ENCODE results near the gene LTV1. TPM values are rescaled to one million over a fixed set of nuclear protein-coding genes. Genes with fewer than 3 reads are reported as not detected.

Gene LTV1
- total RNA-seq, 1 experiment from 2014 or later, result 38.1 TPM

- POLR2A ChIA-PET, result no interaction called here
- CTCF ChIA-PET, result no interaction called here
- H3K4me3 ChIP-seq (ENCODE audit: low read depth, low read length), result no peak overlapping the region
- peaks cover 6% of the 10 kb centered on the region for H3K4me1 Mint-ChIP-seq (ENCODE audit: low read depth, unreplicated experiment)
- H3K9me3 Mint-ChIP-seq (ENCODE audit: unreplicated experiment), result peaks cover 28% of the 10 kb centered on the region
- H3K4me1 ChIP-seq, result no peaks in the 10 kb centered on the region
- H3K27ac Mint-ChIP-seq (ENCODE audit: unreplicated experiment), result no peak overlapping the region
- DNase-seq, result no peak
- BruUV-seq (replicated peaks), result no TSS peak
- peaks cover 3% of the 10 kb centered on the region for H3K36me3 ChIP-seq (ENCODE audit: control insufficient read depth, insufficient read depth, low read length)
- no peak for TF ChIP-seq CTCF (IDR thresholded peaks at IDR 0.05; ENCODE audit: insufficient read depth in 1 of 2, low read depth in 1 of 2, low read length in 1 of 2, severe bottlenecking in 1 of 2, unreplicated experiment in 1 of 2)
- no peaks in the 10 kb centered on the region for H3K9me3 ChIP-seq
- intact Hi-C loops (cut with micrococcal nuclease; ENCODE audit: unreplicated experiment), result no loop called here
- no peak overlapping the region for H3K4me3 Mint-ChIP-seq (ENCODE audit: unreplicated experiment)
- no peaks in the 10 kb centered on the region for H3K27me3 Mint-ChIP-seq (ENCODE audit: insufficient read depth, unreplicated experiment)
- H3K36me3 Mint-ChIP-seq (ENCODE audit: insufficient read depth, unreplicated experiment), result peaks cover 86% of the 10 kb centered on the region
- no peaks in the 10 kb centered on the region for H3K27me3 ChIP-seq (replicated peaks; ENCODE audit: control insufficient read depth, insufficient read depth, low read length)
These were observed 14.5 kb downstream of the LTV1 start for GRCh38 chr6:143857651-143858050.

- TF ChIP-seq CTCF (IDR thresholded peaks at IDR 0.05; ENCODE audit: insufficient read depth in 1 of 2, low read depth in 1 of 2, low read length in 1 of 2, severe bottlenecking in 1 of 2, unreplicated experiment in 1 of 2), result no peak
- ChIA-PET POLR2A (interaction anchor here (0.7 kb wide), 2 partner anchors 50 to 250 kb away, joined by 3 to 5 read pairs; no protein-coding TSS in a partner anchor), CTCF (interaction anchor here (0.7 kb wide), 1 partner anchor 1378 kb away, joined by 3 read pairs; no protein-coding TSS in a partner anchor)
- no TSS peak for BruUV-seq (replicated peaks)
- Mint-ChIP-seq H3K27ac (ENCODE audit: unreplicated experiment) (no peak overlapping the region), H3K36me3 (ENCODE audit: insufficient read depth, unreplicated experiment) (peaks cover 76% of the 10 kb centered on the region), H3K4me1 (ENCODE audit: low read depth, unreplicated experiment) (peaks cover 3% of the 10 kb centered on the region), H3K4me3 (ENCODE audit: unreplicated experiment) (no peak overlapping the region), H3K27me3 (ENCODE audit: insufficient read depth, unreplicated experiment) (no peaks in the 10 kb centered on the region), H3K9me3 (ENCODE audit: unreplicated experiment) (peaks cover 15% of the 10 kb centered on the region)
- Histone ChIP-seq H3K9me3 (no peaks in the 10 kb centered on the region), H3K36me3 (ENCODE audit: control insufficient read depth, insufficient read depth, low read length) (peaks cover 3% of the 10 kb centered on the region), H3K4me1 (no peaks in the 10 kb centered on the region), H3K27me3 (replicated peaks; ENCODE audit: control insufficient read depth, insufficient read depth, low read length) (no peaks in the 10 kb centered on the region), H3K4me3 (ENCODE audit: low read depth, low read length) (no peak overlapping the region)
- no peak for DNase-seq
- intact Hi-C loops (cut with micrococcal nuclease; ENCODE audit: unreplicated experiment), result no loop called here
These were observed 16.9 kb downstream of the LTV1 start for GRCh38 chr6:143859891-143860660.

GRCh38 chr6:143863771-143864170, 20.6 kb downstream of the LTV1 start:
- Histone ChIP-seq H3K27me3 (replicated peaks; ENCODE audit: control insufficient read depth, insufficient read depth, low read length) (no peaks in the 10 kb centered on the region), H3K9me3 (no peaks in the 10 kb centered on the region; the same call in 1 of the 2 replicates), H3K4me3 (ENCODE audit: low read depth, low read length) (no peak overlapping the region), H3K36me3 (ENCODE audit: control insufficient read depth, insufficient read depth, low read length) (peaks cover 2% of the 10 kb centered on the region), H3K4me1 (no peaks in the 10 kb centered on the region)
- intact Hi-C loops (cut with micrococcal nuclease; ENCODE audit: unreplicated experiment), result no loop called here
- H3K27me3 Mint-ChIP-seq (ENCODE audit: insufficient read depth, unreplicated experiment), result no peaks in the 10 kb centered on the region
- ChIA-PET CTCF (no interaction called here), POLR2A (no interaction called here)
- H3K9me3 Mint-ChIP-seq (ENCODE audit: unreplicated experiment), result peaks cover 13% of the 10 kb centered on the region
- no peak for TF ChIP-seq CTCF (IDR thresholded peaks at IDR 0.05; ENCODE audit: insufficient read depth in 1 of 2, low read depth in 1 of 2, low read length in 1 of 2, severe bottlenecking in 1 of 2, unreplicated experiment in 1 of 2)
- no TSS peak for BruUV-seq (replicated peaks)
- no peaks in the 10 kb centered on the region for H3K4me1 Mint-ChIP-seq (ENCODE audit: low read depth, unreplicated experiment)
- no peak for DNase-seq
- no peak overlapping the region for H3K27ac Mint-ChIP-seq (ENCODE audit: unreplicated experiment)
- peaks cover 40% of the 10 kb centered on the region for H3K36me3 Mint-ChIP-seq (ENCODE audit: insufficient read depth, unreplicated experiment)
- H3K4me3 Mint-ChIP-seq (ENCODE audit: unreplicated experiment), result no peak overlapping the region
